Testis (tissue), 3 donors: ENCODE measurements around the gene KCNQ1. TPM values are rescaled to one million over a fixed set of nuclear protein-coding genes. Genes with fewer than 3 reads are reported as not detected.

Experiments used
- DNase-seq: peaks from one replicate; pipeline ENCODE4 v3.0.0-alpha.2; 2019
- H3K27ac ChIP-seq, 2 donors: fragments of 200-600 bp; sonication (generic); one replicate each; pipeline ENCODE4 v1.5.1; 2019
- H3K27me3 ChIP-seq: fragments of 200-600 bp; sonication (generic); one replicate; pipeline ENCODE4 v1.5.1; 2019
- H3K36me3 ChIP-seq: fragments of 200-600 bp; sonication (generic); one replicate; pipeline ENCODE4 v1.5.1; 2017; ENCODE audit warnings: low read depth; ENCODE audit errors: missing control alignments
- H3K4me1 ChIP-seq: fragments of 200-600 bp; sonication (generic); one replicate; pipeline ENCODE4 v1.5.1; 2019
- H3K4me3 ChIP-seq, 2 donors: fragments of 200-600 bp; sonication (generic); one replicate each; pipeline ENCODE4 v1.5.1; 2017 to 2019
- H3K9me3 ChIP-seq: fragments of 200-600 bp; sonication (generic); one replicate; pipeline ENCODE4 v1.5.1; 2017
- CTCF ChIP-seq, 3 experiments: fragments of 450-650 bp in 2 of 3; fragments of 200-600 bp in 1 of 3; sonication (generic) in 1 of 3; IDR thresholded peaks; one replicate each; pipeline ENCODE4 v1.5.1; 2016 to 2019; ENCODE audit warnings: antibody characterized with exemption in 3 of 3, mild to moderate bottlenecking in 2 of 3, moderate library complexity in 1 of 3
- POLR2A ChIP-seq: fragments of 450-650 bp; IDR thresholded peaks from one replicate; pipeline ENCODE4 v1.6.1; 2017; ENCODE audit warnings: antibody characterized with exemption, mild to moderate bottlenecking, moderate library complexity
- WGBS, 2 donors: methylation state at CpG; one replicate each; pipeline ENCODE4 v1.1.5; 2018; 5-methylcytosine and 5-hydroxymethylcytosine counted together
- intact Hi-C: fragments of 100-400 bp; cut with DNase I; formaldehyde crosslinking; loops from one replicate; pipeline ENCODE4 v1.15.1; 2023; ENCODE audit warnings: low total_unique reads
- polyA plus RNA-seq: library from polyadenylated mRNA; stranded (reverse); fragments of 350-450 nt; fragmentation: Illumina TruSeq; extraction: RNeasy Lipid Tissue Mini Kit (QIAGEN cat#74804); gene quantifications from one replicate; pipeline ENCODE4 v1.2.3, GENCODE V29; 2014; ENCODE audit warnings: low read depth, low replicate concordance; ENCODE audit not compliant: insufficient read depth
- total RNA-seq, 2 donors: library from RNA; depleted of rRNA; stranded (reverse); fragments of >200 nt; gene quantifications; one replicate each; pipeline ENCODE4 v1.2.3, GENCODE V29; 2016

The KCNQ1 gene
- total and polyA plus RNA-seq, 3 donors from 2014 or later: 6.0 to 24.2 (median 12.8) TPM

GRCh38 chr11:2590965-2591754 lies 146.4 kb downstream of the KCNQ1 start:
- WGBS, 2 donors: 79 to 89% methylated on average over 7 to 28 of the region's 28 CpGs
- intact Hi-C loops: no loop called here
- no peak overlapping the region for H3K27ac ChIP-seq

GRCh38 chr11:2591805-2592204 lies 147.0 kb downstream of the KCNQ1 start:
- WGBS, 2 donors: 78 to 85% methylated on average over 4 to 10 of the region's 10 CpGs
- H3K4me3 ChIP-seq: no peak overlapping the region
- no peaks in the 10 kb centered on the region for H3K36me3 ChIP-seq
- no peaks in the 10 kb centered on the region for H3K4me1 ChIP-seq
- DNase-seq: peak; percentile 8
- TF ChIP-seq POLR2A (no peak), CTCF (IDR thresholded peaks at IDR 0.05) (no peak)
- intact Hi-C loops: no loop called here
- no peaks in the 10 kb centered on the region for H3K9me3 ChIP-seq
- H3K27me3 ChIP-seq: no peaks in the 10 kb centered on the region
- no peak overlapping the region for H3K27ac ChIP-seq

More at GRCh38 chr11:2590965-2591754, 146.4 kb downstream of the KCNQ1 start:
- TF ChIP-seq POLR2A: no peak
- Histone ChIP-seq H3K9me3 (no peaks in the 10 kb centered on the region), H3K4me3 (no peak overlapping the region), H3K36me3 (no peaks in the 10 kb centered on the region), H3K4me1 (no peaks in the 10 kb centered on the region), H3K27me3 (no peaks in the 10 kb centered on the region)
- no peak for DNase-seq

DNA sequence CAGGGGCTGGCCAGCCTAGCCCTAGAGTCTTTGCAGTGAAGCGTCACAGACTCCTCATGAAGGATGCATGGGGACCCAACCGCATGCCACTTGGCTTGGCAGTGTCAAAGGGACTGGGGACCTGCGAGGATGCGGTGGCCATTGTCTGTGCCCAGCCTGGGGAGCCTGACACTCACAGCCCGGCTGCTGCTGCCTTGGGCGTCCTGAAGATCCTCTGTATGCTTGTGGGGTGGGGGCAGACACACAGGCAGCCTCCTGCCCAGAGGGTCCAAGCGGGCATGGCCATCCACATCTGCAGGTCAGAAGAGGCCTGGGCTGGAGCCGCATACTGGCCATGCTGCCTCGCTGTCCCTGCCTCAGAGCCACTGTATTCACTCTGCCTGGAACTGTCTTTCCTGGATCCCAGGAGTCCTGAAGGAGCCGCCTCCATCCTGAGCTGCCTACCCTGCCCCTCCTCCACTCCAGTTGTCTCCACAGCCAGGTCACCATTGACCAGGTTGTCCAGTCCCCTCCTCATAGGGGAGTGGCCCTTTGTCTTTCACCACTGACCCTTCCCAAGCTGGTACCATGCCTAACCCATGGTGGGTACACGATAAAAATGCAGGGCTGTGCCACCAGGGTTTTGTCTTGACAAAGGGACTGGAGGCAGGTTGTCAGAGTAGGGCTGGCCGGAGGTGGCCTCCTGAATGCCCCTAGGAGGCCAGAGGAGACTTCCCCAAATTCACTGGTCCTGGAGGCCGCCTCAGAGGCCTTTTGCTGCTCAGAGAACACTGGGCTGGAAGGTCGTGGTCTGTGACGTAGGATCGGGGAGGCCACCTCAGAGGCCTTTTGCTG lies 148.0 kb downstream of the KCNQ1 start:
- DNase-seq: peak; percentile 10
- intact Hi-C loops: no loop called here
- 97 to 98% methylated on average over 7 to 11 of the region's 16 CpGs for WGBS, 2 donors
- H3K36me3 ChIP-seq: no peaks in the 10 kb centered on the region
- TF ChIP-seq CTCF (IDR thresholded peaks at IDR 0.05) (no peak), POLR2A (no peak)
- H3K27ac ChIP-seq: no peak overlapping the region
- no peaks in the 10 kb centered on the region for H3K9me3 ChIP-seq
- no peaks in the 10 kb centered on the region for H3K27me3 ChIP-seq
- H3K4me3 ChIP-seq: no peak overlapping the region
- H3K4me1 ChIP-seq: no peaks in the 10 kb centered on the region

DNA sequence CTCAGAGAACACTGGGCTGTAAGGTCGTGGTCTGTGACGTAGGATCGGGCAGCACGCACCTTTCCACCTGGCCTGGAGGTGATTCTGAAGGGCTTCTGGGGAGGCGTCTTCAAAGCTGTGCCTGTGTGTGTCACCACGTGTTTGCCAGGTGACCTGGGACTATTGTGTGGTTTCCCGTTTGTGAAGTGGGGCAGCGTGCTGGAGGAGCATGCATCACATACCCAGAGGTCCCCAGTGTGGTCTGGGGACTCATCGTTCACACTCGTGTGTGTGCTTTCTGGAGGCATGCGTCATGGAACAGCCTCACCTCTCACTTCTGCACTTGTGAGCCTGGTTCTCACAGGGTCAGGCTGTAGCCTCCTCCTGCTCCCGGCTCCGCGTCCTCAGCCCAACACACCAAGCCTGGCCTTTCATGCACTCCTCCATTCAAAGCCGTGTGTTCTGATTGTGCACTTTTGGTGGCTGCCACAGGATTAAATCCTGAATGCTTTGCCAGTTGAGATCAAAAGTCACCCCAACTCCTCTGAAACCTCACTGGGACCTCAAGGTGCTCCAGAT lies 148.7 kb downstream of the KCNQ1 start:
- WGBS, 2 donors: 91 to 94% methylated on average over 14 of the region's 15 CpGs
- Histone ChIP-seq H3K27me3 (no peaks in the 10 kb centered on the region), H3K4me1 (no peaks in the 10 kb centered on the region), H3K27ac (no peak overlapping the region), H3K4me3 (no peak overlapping the region), H3K36me3 (no peaks in the 10 kb centered on the region), H3K9me3 (no peaks in the 10 kb centered on the region)
- intact Hi-C loops: no loop called here
- DNase-seq: peak; percentile 9
- TF ChIP-seq CTCF (IDR thresholded peaks at IDR 0.05): no peak
- TF ChIP-seq POLR2A: no peak

GRCh38 chr11:2594267-2594666 lies 149.5 kb downstream of the KCNQ1 start:
- no peak overlapping the region for H3K4me3 ChIP-seq
- intact Hi-C loops: no loop called here
- no peaks in the 10 kb centered on the region for H3K36me3 ChIP-seq
- WGBS, 2 donors: 92 to 100% methylated on average over 1 of the region's 1 CpG
- no peak overlapping the region for H3K27ac ChIP-seq
- H3K4me1 ChIP-seq: no peaks in the 10 kb centered on the region
- H3K9me3 ChIP-seq: no peaks in the 10 kb centered on the region
- DNase-seq: no peak
- H3K27me3 ChIP-seq: no peaks in the 10 kb centered on the region
- TF ChIP-seq CTCF (IDR thresholded peaks at IDR 0.05) (no peak), POLR2A (no peak)
